Measurements from ENCODE around the gene SMYD4. TPM values are rescaled to one million over a fixed set of nuclear protein-coding genes. Genes with fewer than 3 reads are reported as not detected.

Gene SMYD4
- total and polyA plus RNA-seq, 10 of the 15 experiments (the other 5 are each of a cell fraction or from before 2014, with no cell fraction given), result 2.1 to 18.8 (median 13.7) TPM

DNA sequence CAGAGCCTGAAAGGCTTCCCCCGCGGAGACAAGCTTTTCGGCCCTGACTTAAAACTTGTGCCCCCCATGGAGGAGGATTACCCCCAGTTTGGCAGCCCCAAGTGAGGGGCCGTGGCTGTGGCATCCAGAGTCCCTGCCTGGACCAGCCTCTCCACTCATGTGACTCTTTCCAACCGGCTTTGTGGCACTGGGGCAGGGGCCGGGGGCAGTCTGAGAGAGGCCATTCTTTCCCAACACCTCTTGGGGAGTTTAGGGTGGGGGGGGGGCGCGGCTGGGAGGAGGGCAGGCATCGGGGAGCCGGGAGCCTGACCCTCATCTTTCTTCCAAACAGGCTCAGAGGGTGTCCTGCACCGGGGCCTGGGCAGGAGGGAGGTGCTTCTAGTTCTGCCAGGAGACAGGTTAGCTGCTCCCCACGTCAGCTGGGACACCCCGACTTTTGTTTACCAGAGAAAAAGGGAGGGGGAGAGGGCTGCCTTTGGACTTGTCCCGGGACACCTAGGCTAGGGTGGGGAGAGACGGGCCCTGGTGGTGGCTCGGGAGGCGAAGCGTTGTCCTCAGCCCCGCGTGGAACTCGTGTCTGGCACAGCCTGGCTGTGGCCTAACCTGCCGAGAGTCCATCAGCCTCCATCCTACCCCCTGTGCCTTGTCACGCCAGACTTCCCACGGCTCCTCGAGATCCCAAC, 75.1 kb downstream of the SMYD4 start:
- Histone ChIP-seq H3K27me3 (replicated peaks in 1 of 2; ENCODE audit: control insufficient read depth in 2 of 2, insufficient read depth in 2 of 2, low read length in 1 of 2) (no peaks in the 10 kb centered on the region), H3K4me1 (ENCODE audit: control insufficient read depth, insufficient read depth, low read length) (no peaks in the 10 kb centered on the region), H2AFZ (ENCODE audit: control insufficient read depth, low read depth, low read length) (no peak overlapping the region), H3K27ac (ENCODE audit: control insufficient read depth, insufficient read depth) (no peak overlapping the region), H4K20me1 (ENCODE audit: control insufficient read depth, insufficient read depth) (no peaks in the 10 kb centered on the region), H3K36me3 (ENCODE audit: control insufficient read depth in 2 of 2, insufficient read depth in 2 of 2, low read length in 1 of 2) (no peaks in the 10 kb centered on the region), H3K4me2 (ENCODE audit: control insufficient read depth, insufficient read depth) (no peak overlapping the region), H3K9me3 (replicated peaks; ENCODE audit: control insufficient read depth, insufficient read depth, low read length) (no peaks in the 10 kb centered on the region), H3K79me2 (ENCODE audit: control insufficient read depth, insufficient read depth, low read length) (no peaks in the 10 kb centered on the region), H3K9ac (ENCODE audit: control insufficient read depth, insufficient read depth, low read length) (no peak overlapping the region), H3K4me3 (no peak overlapping the region)
- in situ Hi-C loops (cut with MboI) (no loop called here), intact Hi-C loops (cut with micrococcal nuclease; ENCODE audit: unreplicated experiment) (no loop called here)
- ChIA-PET POLR2A (no interaction called here), CTCF (interaction anchor here (0.7 to 1.6 kb wide), 3 partner anchors 26 to 111 kb away, joined by 3 read pairs; no protein-coding TSS in a partner anchor), SMC1A (ENCODE audit: uncharacterized antibody, unreplicated experiment) (interaction anchor here (0.7 to 1.9 kb wide), 2 partner anchors 18 to 29 kb away, joined by 3 to 5 read pairs; no protein-coding TSS in a partner anchor), RAD21 (ENCODE audit: unreplicated experiment) (interaction anchor here (1.6 kb wide), 1 partner anchor 31 kb away, joined by 3 read pairs; no protein-coding TSS in a partner anchor)
- TF ChIP-seq, protein P1, sequence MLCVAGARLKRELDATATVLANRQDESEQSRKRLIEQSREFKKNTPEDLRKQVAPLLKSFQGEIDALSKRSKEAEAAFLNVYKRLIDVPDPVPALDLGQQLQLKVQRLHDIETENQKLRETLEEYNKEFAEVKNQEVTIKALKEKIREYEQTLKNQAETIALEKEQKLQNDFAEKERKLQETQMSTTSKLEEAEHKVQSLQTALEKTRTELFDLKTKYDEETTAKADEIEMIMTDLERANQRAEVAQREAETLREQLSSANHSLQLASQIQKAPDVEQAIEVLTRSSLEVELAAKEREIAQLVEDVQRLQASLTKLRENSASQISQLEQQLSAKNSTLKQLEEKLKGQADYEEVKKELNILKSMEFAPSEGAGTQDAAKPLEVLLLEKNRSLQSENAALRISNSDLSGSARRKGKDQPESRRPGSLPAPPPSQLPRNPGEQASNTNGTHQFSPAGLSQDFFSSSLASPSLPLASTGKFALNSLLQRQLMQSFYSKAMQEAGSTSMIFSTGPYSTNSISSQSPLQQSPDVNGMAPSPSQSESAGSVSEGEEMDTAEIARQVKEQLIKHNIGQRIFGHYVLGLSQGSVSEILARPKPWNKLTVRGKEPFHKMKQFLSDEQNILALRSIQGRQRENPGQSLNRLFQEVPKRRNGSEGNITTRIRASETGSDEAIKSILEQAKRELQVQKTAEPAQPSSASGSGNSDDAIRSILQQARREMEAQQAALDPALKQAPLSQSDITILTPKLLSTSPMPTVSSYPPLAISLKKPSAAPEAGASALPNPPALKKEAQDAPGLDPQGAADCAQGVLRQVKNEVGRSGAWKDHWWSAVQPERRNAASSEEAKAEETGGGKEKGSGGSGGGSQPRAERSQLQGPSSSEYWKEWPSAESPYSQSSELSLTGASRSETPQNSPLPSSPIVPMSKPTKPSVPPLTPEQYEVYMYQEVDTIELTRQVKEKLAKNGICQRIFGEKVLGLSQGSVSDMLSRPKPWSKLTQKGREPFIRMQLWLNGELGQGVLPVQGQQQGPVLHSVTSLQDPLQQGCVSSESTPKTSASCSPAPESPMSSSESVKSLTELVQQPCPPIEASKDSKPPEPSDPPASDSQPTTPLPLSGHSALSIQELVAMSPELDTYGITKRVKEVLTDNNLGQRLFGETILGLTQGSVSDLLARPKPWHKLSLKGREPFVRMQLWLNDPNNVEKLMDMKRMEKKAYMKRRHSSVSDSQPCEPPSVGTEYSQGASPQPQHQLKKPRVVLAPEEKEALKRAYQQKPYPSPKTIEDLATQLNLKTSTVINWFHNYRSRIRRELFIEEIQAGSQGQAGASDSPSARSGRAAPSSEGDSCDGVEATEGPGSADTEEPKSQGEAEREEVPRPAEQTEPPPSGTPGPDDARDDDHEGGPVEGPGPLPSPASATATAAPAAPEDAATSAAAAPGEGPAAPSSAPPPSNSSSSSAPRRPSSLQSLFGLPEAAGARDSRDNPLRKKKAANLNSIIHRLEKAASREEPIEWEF (IDR thresholded peaks at IDR 0.05; ENCODE audit: insufficient replicate concordance, low read depth, low read length), result no peak
- TF ChIP-seq RAD21 (IDR thresholded peaks at IDR 0.05; ENCODE audit: insufficient read depth, low read depth, low read length) (no peak), POLR2A (IDR thresholded peaks at IDR 0.05; ENCODE audit: low read depth, low read length) (no peak), MYB (IDR thresholded peaks at IDR 0.05; ENCODE audit: borderline replicate concordance, low read depth, low read length) (no peak), NFYA (IDR thresholded peaks at IDR 0.05; ENCODE audit: borderline replicate concordance, low read depth, low read length) (no peak), ZBED1 (IDR thresholded peaks at IDR 0.05; ENCODE audit: borderline replicate concordance) (no peak), ZZZ3 (IDR thresholded peaks at IDR 0.05; ENCODE audit: control insufficient read depth, insufficient read length, low read depth) (no peak), TBL1XR1 (IDR thresholded peaks at IDR 0.05; ENCODE audit: low read depth, low read length) (no peak), HDGF (IDR thresholded peaks at IDR 0.05) (no peak), POLR2AphosphoS5 (IDR thresholded peaks at IDR 0.05; ENCODE audit: low read length) (no peak)
- TF ChIP-seq, protein P2, sequence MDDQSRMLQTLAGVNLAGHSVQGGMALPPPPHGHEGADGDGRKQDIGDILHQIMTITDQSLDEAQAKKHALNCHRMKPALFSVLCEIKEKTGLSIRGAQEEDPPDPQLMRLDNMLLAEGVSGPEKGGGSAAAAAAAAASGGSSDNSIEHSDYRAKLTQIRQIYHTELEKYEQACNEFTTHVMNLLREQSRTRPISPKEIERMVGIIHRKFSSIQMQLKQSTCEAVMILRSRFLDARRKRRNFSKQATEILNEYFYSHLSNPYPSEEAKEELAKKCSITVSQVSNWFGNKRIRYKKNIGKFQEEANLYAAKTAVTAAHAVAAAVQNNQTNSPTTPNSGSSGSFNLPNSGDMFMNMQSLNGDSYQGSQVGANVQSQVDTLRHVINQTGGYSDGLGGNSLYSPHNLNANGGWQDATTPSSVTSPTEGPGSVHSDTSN (IDR thresholded peaks at IDR 0.05; ENCODE audit: insufficient replicate concordance, low read depth, low read length), result no peak
- TF ChIP-seq, protein P3, sequence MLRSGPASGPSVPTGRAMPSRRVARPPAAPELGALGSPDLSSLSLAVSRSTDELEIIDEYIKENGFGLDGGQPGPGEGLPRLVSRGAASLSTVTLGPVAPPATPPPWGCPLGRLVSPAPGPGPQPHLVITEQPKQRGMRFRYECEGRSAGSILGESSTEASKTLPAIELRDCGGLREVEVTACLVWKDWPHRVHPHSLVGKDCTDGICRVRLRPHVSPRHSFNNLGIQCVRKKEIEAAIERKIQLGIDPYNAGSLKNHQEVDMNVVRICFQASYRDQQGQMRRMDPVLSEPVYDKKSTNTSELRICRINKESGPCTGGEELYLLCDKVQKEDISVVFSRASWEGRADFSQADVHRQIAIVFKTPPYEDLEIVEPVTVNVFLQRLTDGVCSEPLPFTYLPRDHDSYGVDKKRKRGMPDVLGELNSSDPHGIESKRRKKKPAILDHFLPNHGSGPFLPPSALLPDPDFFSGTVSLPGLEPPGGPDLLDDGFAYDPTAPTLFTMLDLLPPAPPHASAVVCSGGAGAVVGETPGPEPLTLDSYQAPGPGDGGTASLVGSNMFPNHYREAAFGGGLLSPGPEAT (IDR thresholded peaks at IDR 0.05; ENCODE audit: low read depth), result no peak
- ATAC-seq (no peak), DNase-seq (ENCODE audit: low read depth, low spot score) (no peak), FAIRE-seq (no peak)
- 43% methylated on average over 23 of the region's 25 CpGs for WGBS (ENCODE audit: insufficient coverage, insufficient replicate concordance, low lambda C conversion rate, missing lambda C conversion rate)
- BruUV-seq (replicated peaks), result no TSS peak

Data from GM12878 (cell line).